ENCODE data around the gene FNIP2.
"Not testable (repeated sequence)": the region's sequence is repeated elsewhere in the genome, so short reads cannot be mapped to it uniquely, and the experiment has no call there.

Gene FNIP2

GRCh38 chr4:158817562-158818296, 48.9 kb downstream of the FNIP2 start:
- DNase-seq: no peak

- no peak for DNase-seq
These were observed 49.8 kb downstream of the FNIP2 start for GRCh38 chr4:158818560-158819140.

GRCh38 chr4:158819942-158820786, 51.3 kb downstream of the FNIP2 start:
- no peak for DNase-seq

GRCh38 chr4:158821228-158821971, 52.6 kb downstream of the FNIP2 start:
- no peak for DNase-seq

- DNase-seq: no peak
These were observed 53.5 kb downstream of the FNIP2 start for GRCh38 chr4:158822348-158822747.

GRCh38 chr4:158823461-158823873, 54.6 kb downstream of the FNIP2 start:
- DNase-seq: no peak

GRCh38 chr4:158824425-158825274, 55.8 kb downstream of the FNIP2 start:
- no peak for DNase-seq

GRCh38 chr4:158825433-158826036, 56.7 kb downstream of the FNIP2 start:
- DNase-seq: no peak

- no peak for DNase-seq
These were observed 57.2 kb downstream of the FNIP2 start for GRCh38 chr4:158826057-158826456.

- DNase-seq: no peak
These were observed 58.1 kb downstream of the FNIP2 start for GRCh38 chr4:158826882-158827281.

GRCh38 chr4:158827543-158827981, 58.7 kb downstream of the FNIP2 start:
- no peak for DNase-seq

- DNase-seq: not testable (repeated sequence)
These were observed 59.3 kb downstream of the FNIP2 start for GRCh38 chr4:158828151-158828550.

GRCh38 chr4:158829254-158829653, 60.4 kb downstream of the FNIP2 start:
- no peak for DNase-seq

GRCh38 chr4:158833602-158834001, 64.8 kb downstream of the FNIP2 start:
- no peak for DNase-seq

- no peak for DNase-seq
These were observed 66.6 kb downstream of the FNIP2 start for GRCh38 chr4:158835226-158836001.

GRCh38 chr4:158836002-158836369, 67.2 kb downstream of the FNIP2 start:
- no peak for DNase-seq

- DNase-seq: no peak
These were observed 68.1 kb downstream of the FNIP2 start for GRCh38 chr4:158836828-158837449.

- no peak for DNase-seq
These were observed 68.8 kb downstream of the FNIP2 start for GRCh38 chr4:158837527-158838141.

GRCh38 chr4:158840131-158840530, 71.3 kb downstream of the FNIP2 start:
- DNase-seq: no peak

- no peak for DNase-seq
These were observed 72.7 kb downstream of the FNIP2 start for GRCh38 chr4:158841540-158841939.
